Measurements from ENCODE around the gene SHCBP1.

SHCBP1 gene

GRCh38 chr16:46621006-46621933 lies at the start of gene SHCBP1:
SHCBP1 (minus strand) TSS chr16:46621379; CDS start chr16:46621359, 20 bp downstream.
- H3K4me3 ChIP-seq (ENCODE audit: insufficient read length, low read depth), result peak within 1 kb of the TSS; percentile 91
- peak within 1 kb of the TSS; percentile 95 for H3K9ac ChIP-seq (ENCODE audit: insufficient read length, low read depth)
- H3K4me1 ChIP-seq (ENCODE audit: insufficient read depth, insufficient read length), result peaks cover 3% of the 10 kb centered on the region
- peaks cover 31% of the 10 kb centered on the region for H3K36me3 ChIP-seq (ENCODE audit: insufficient read depth, insufficient read length, low read length)
- no peaks in the 10 kb centered on the region for H3K9me3 ChIP-seq (ENCODE audit: insufficient read depth, low read length)
- peak; percentile 89 for DNase-seq (ENCODE audit: low read depth, low spot score)
- TF ChIP-seq YY1 (IDR thresholded peaks at IDR 0.05; ENCODE audit: insufficient read depth, insufficient read length) (peak; percentile 50), SUZ12 (IDR thresholded peaks at IDR 0.05; ENCODE audit: extremely low read depth, insufficient read depth, insufficient read length) (no peak)
- H3K27me3 ChIP-seq (ENCODE audit: insufficient read depth, insufficient read length), result no peaks in the 10 kb centered on the region

GRCh38 chr16:46662123-46662522 lies 40.9 kb upstream of the SHCBP1 start:
- TF ChIP-seq ZNF274 (IDR thresholded peaks at IDR 0.05; ENCODE audit: low read depth, low read length) (no peak), SUZ12 (IDR thresholded peaks at IDR 0.05; ENCODE audit: extremely low read depth, insufficient read depth, insufficient read length) (no peak), YY1 (IDR thresholded peaks at IDR 0.05; ENCODE audit: insufficient read depth, insufficient read length) (no peak)
- no peaks in the 10 kb centered on the region for H3K4me1 ChIP-seq (ENCODE audit: insufficient read depth, insufficient read length)
- no peaks in the 10 kb centered on the region for H3K9me3 ChIP-seq (ENCODE audit: insufficient read depth, low read length)
- DNase-seq (ENCODE audit: low read depth, low spot score), result no peak
- no peaks in the 10 kb centered on the region for H3K27me3 ChIP-seq (ENCODE audit: insufficient read depth, insufficient read length)
- no peak overlapping the region for H3K4me3 ChIP-seq (ENCODE audit: insufficient read length, low read depth)
- H3K36me3 ChIP-seq (ENCODE audit: insufficient read depth, insufficient read length, low read length), result peaks cover 82% of the 10 kb centered on the region
- no peak overlapping the region for H3K9ac ChIP-seq (ENCODE audit: insufficient read length, low read depth)

- no peak overlapping the region for H3K9ac ChIP-seq (ENCODE audit: insufficient read length, low read depth)
- no peaks in the 10 kb centered on the region for H3K27me3 ChIP-seq (ENCODE audit: insufficient read depth, insufficient read length)
- no peak for DNase-seq (ENCODE audit: low read depth, low spot score)
- H3K36me3 ChIP-seq (ENCODE audit: insufficient read depth, insufficient read length, low read length), result peaks cover 68% of the 10 kb centered on the region
- peaks cover 9% of the 10 kb centered on the region; the same call in 1 of the 2 replicates for H3K9me3 ChIP-seq (ENCODE audit: insufficient read depth, low read length)
- H3K4me3 ChIP-seq (ENCODE audit: insufficient read length, low read depth), result no peak overlapping the region
- no peaks in the 10 kb centered on the region for H3K4me1 ChIP-seq (ENCODE audit: insufficient read depth, insufficient read length)
- TF ChIP-seq YY1 (IDR thresholded peaks at IDR 0.05; ENCODE audit: insufficient read depth, insufficient read length), result no peak
- TF ChIP-seq ZNF274 (IDR thresholded peaks at IDR 0.05; ENCODE audit: low read depth, low read length), result no peak
- no peak for TF ChIP-seq SUZ12 (IDR thresholded peaks at IDR 0.05; ENCODE audit: extremely low read depth, insufficient read depth, insufficient read length)
Observed at GRCh38 chr16:46658925-46659324, 37.7 kb upstream of the SHCBP1 start.

GRCh38 chr16:46651305-46651704 lies 30.1 kb upstream of the SHCBP1 start:
- H3K9ac ChIP-seq (ENCODE audit: insufficient read length, low read depth), result no peak overlapping the region
- H3K9me3 ChIP-seq (ENCODE audit: insufficient read depth, low read length), result peaks cover 9% of the 10 kb centered on the region; the same call in 1 of the 2 replicates
- H3K36me3 ChIP-seq (ENCODE audit: insufficient read depth, insufficient read length, low read length), result peaks cover 5% of the 10 kb centered on the region
- no peak overlapping the region for H3K4me3 ChIP-seq (ENCODE audit: insufficient read length, low read depth)
- no peaks in the 10 kb centered on the region for H3K27me3 ChIP-seq (ENCODE audit: insufficient read depth, insufficient read length)
- TF ChIP-seq ZNF274 (IDR thresholded peaks at IDR 0.05; ENCODE audit: low read depth, low read length) (no peak), SUZ12 (IDR thresholded peaks at IDR 0.05; ENCODE audit: extremely low read depth, insufficient read depth, insufficient read length) (no peak), YY1 (IDR thresholded peaks at IDR 0.05; ENCODE audit: insufficient read depth, insufficient read length) (no peak)
- no peak for DNase-seq (ENCODE audit: low read depth, low spot score)
- no peaks in the 10 kb centered on the region for H3K4me1 ChIP-seq (ENCODE audit: insufficient read depth, insufficient read length)

- Histone ChIP-seq H3K9ac (ENCODE audit: insufficient read length, low read depth) (no peak overlapping the region), H3K9me3 (ENCODE audit: insufficient read depth, low read length) (peaks cover 9% of the 10 kb centered on the region; the same call in 1 of the 2 replicates), H3K4me3 (ENCODE audit: insufficient read length, low read depth) (no peak overlapping the region), H3K36me3 (ENCODE audit: insufficient read depth, insufficient read length, low read length) (no peaks in the 10 kb centered on the region), H3K4me1 (ENCODE audit: insufficient read depth, insufficient read length) (no peaks in the 10 kb centered on the region), H3K27me3 (ENCODE audit: insufficient read depth, insufficient read length) (no peaks in the 10 kb centered on the region)
- TF ChIP-seq ZNF274 (IDR thresholded peaks at IDR 0.05; ENCODE audit: low read depth, low read length), result no peak
- TF ChIP-seq YY1 (IDR thresholded peaks at IDR 0.05; ENCODE audit: insufficient read depth, insufficient read length), result no peak
- TF ChIP-seq SUZ12 (IDR thresholded peaks at IDR 0.05; ENCODE audit: extremely low read depth, insufficient read depth, insufficient read length), result no peak
- DNase-seq (ENCODE audit: low read depth, low spot score), result no peak
Observed at GRCh38 chr16:46650254-46650623, 29.1 kb upstream of the SHCBP1 start.

GRCh38 chr16:46649588-46650253 lies 28.5 kb upstream of the SHCBP1 start:
- no peaks in the 10 kb centered on the region for H3K27me3 ChIP-seq (ENCODE audit: insufficient read depth, insufficient read length)
- H3K9ac ChIP-seq (ENCODE audit: insufficient read length, low read depth), result no peak overlapping the region
- no peak for DNase-seq (ENCODE audit: low read depth, low spot score)
- H3K4me3 ChIP-seq (ENCODE audit: insufficient read length, low read depth), result no peak overlapping the region
- H3K9me3 ChIP-seq (ENCODE audit: insufficient read depth, low read length), result peaks cover 8% of the 10 kb centered on the region; the same call in 1 of the 2 replicates
- TF ChIP-seq SUZ12 (IDR thresholded peaks at IDR 0.05; ENCODE audit: extremely low read depth, insufficient read depth, insufficient read length) (no peak), YY1 (IDR thresholded peaks at IDR 0.05; ENCODE audit: insufficient read depth, insufficient read length) (no peak), ZNF274 (IDR thresholded peaks at IDR 0.05; ENCODE audit: low read depth, low read length) (no peak)
- H3K36me3 ChIP-seq (ENCODE audit: insufficient read depth, insufficient read length, low read length), result no peaks in the 10 kb centered on the region
- H3K4me1 ChIP-seq (ENCODE audit: insufficient read depth, insufficient read length), result no peaks in the 10 kb centered on the region

- no peak overlapping the region for H3K9ac ChIP-seq (ENCODE audit: insufficient read length, low read depth)
- no peaks in the 10 kb centered on the region for H3K9me3 ChIP-seq (ENCODE audit: insufficient read depth, low read length)
- no peak overlapping the region for H3K4me3 ChIP-seq (ENCODE audit: insufficient read length, low read depth)
- TF ChIP-seq ZNF274 (IDR thresholded peaks at IDR 0.05; ENCODE audit: low read depth, low read length), result no peak
- no peak for TF ChIP-seq YY1 (IDR thresholded peaks at IDR 0.05; ENCODE audit: insufficient read depth, insufficient read length)
- TF ChIP-seq SUZ12 (IDR thresholded peaks at IDR 0.05; ENCODE audit: extremely low read depth, insufficient read depth, insufficient read length), result no peak
- H3K27me3 ChIP-seq (ENCODE audit: insufficient read depth, insufficient read length), result no peaks in the 10 kb centered on the region
- DNase-seq (ENCODE audit: low read depth, low spot score), result peak; percentile 59
- no peaks in the 10 kb centered on the region for H3K4me1 ChIP-seq (ENCODE audit: insufficient read depth, insufficient read length)
- H3K36me3 ChIP-seq (ENCODE audit: insufficient read depth, insufficient read length, low read length), result no peaks in the 10 kb centered on the region
Observed at GRCh38 chr16:46648656-46649055, 27.5 kb upstream of the SHCBP1 start.

Measured in NT2/D1 (cell line).